ENCODE results near the gene ARHGAP44.

ARHGAP44 gene

DNA sequence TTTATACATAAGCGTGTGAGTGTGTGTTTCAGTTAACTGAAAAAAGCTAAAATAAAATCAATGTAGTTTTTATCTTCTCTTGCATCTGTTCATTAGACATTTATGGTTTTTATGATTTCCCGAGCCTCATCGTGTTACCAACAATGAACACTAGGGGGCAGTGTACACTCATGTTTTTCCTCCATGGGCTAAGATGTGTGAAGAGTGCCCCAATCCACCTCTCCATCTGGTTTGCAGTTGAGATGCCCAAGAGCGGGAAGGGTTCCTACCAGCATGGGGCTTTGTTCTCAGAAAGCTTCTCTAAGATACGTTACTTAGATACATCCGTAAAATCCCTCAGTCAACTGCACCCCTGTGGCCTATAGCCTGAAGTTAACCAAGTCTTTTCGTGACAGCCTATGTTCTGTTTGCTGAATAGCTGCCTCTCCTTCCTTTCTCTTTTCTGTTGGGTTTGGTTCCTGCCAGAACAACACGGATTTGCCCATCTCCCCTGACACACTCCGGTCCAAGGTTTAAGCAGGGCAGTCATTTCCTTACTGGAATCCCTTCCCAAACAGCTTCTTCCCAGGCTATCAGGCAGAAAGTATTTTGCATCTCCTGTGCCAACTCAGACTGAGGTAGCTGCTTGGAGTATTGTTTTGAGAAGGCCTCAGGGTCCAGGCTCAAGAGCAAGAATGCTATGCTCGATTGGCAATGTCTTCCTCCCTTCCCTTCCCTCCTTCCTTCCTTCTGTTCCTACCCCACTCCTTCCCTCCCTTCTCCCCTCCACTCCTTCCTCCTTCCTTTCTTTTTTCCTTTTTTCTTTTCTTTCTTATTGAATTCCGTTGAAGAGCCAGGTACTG is 241.4 kb downstream of the ARHGAP44 start:
- DNase-seq, result peak in 1 of 2 donors; percentile 50

- DNase-seq, result peak; percentile 34 to 40
Measured at GRCh38 chr17:13031718-13032350, 242.5 kb downstream of the ARHGAP44 start.

GRCh38 chr17:13035420-13035819 is 246.1 kb downstream of the ARHGAP44 start:
- no peak for DNase-seq

GRCh38 chr17:13036751-13037150 is 247.5 kb downstream of the ARHGAP44 start:
- DNase-seq, result no peak

DNA sequence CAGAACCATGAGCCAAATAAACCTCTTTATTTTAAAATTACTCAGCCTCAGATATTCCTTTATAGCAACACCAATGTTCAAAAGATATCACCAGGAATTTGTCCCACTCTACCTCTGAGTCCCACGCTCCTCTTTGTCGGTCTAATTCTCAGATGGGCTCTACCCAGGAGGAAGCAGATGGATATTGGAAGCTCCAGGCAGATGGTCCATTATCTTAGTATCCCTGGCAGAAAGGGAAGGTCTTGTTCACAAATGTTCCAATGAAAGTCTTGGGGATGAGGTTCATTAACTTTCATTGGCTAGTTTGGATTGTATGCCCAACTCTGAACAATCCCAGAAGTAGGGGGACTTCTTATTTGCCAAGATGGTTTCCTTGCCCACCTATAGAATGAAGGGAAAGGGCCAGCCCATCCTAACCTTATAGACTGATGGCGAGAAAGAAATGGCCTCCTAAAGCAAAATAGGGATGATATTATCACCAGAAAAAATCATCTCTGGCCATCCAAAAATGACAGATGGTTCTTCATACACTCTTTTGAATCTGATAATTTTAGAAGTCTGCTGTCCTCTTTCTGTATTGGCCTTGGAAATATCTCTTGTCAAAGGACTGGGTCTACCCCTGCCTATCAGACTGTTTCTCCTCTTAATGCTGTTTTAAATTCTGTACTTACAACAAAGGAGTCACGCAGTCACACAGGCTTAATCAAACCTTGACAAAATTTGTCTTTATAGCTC is 249.8 kb downstream of the ARHGAP44 start:
- DNase-seq, result no peak
